B cell (primary cell): ENCODE data around the gene ZBTB46. TPM values are rescaled to one million over a fixed set of nuclear protein-coding genes. Genes with fewer than 3 reads are reported as not detected.

Source experiments
- ATAC-seq: fragments of 200-7000 bp; cut with Tn5 transposase; one replicate; pipeline ENCODE4 v1.10.0; 2021; ENCODE audit warnings: low read depth, mild to moderate bottlenecking, moderate number of reproducible peaks, moderate library complexity
- CTCF ChIA-PET: fragments of 350-600 bp; sonication (Branson Sonifier 250); formaldehyde crosslinking; loops from one replicate; lab custom pipeline; 2021; ENCODE audit warnings: antibody characterized with exemption, inconsistent platforms; lab: Charles Lee
- POLR2A ChIA-PET: fragments of 350-600 bp; sonication (Branson Sonifier 250); formaldehyde crosslinking; loops from one replicate; lab custom pipeline; 2021; ENCODE audit warnings: antibody characterized with exemption; lab: Charles Lee
- DNase-seq: peaks from one replicate; pipeline ENCODE4 v3.0.0; 2013
- H2AFZ ChIP-seq: 2 replicates; pipeline ENCODE4 v1.6.1; 2012; ENCODE audit warnings: mild to moderate bottlenecking, low read depth, low read length; ENCODE audit not compliant: insufficient read depth, poor library complexity, severe bottlenecking
- H3K27ac ChIP-seq, 2 donors: 1 replicate in 1 of 2; 2 replicates in 1 of 2; pipeline ENCODE4 v1.5.1; 2012 to 2013; ENCODE audit warnings: low read length in 2 of 2, mild to moderate bottlenecking in 2 of 2, moderate library complexity in 1 of 2
- H3K27me3 ChIP-seq, 4 experiments: fragments of 200-600 bp in 1 of 4; sonication (generic) in 1 of 4; replicated peaks in 1 of 4; 1 replicate in 2 of 4; 2 replicates in 2 of 4; pipeline versions ENCODE4 v1.6.1 to v1.7.0; 2013 to 2016; ENCODE audit warnings: low read length in 3 of 4, mild to moderate bottlenecking in 2 of 4, mixed read lengths in 1 of 4, moderate library complexity in 1 of 4; ENCODE audit not compliant: insufficient read depth in 4 of 4, control insufficient read depth in 3 of 4; ENCODE audit errors: control extremely low read depth in 1 of 4
- H3K36me3 ChIP-seq, 2 experiments: replicated peaks in 1 of 2; 1 replicate in 1 of 2; 2 replicates in 1 of 2; pipeline versions ENCODE4 v1.6.1 to v1.7.1; 2013; ENCODE audit warnings: low read length in 1 of 2; ENCODE audit not compliant: insufficient read depth in 2 of 2, control insufficient read depth in 1 of 2; ENCODE audit errors: control extremely low read depth in 1 of 2, extremely low read depth in 1 of 2
- H3K4me1 ChIP-seq, 2 donors: fragments of 200-600 bp in 1 of 2; sonication (generic) in 1 of 2; 1 replicate in 1 of 2; 2 replicates in 1 of 2; pipeline versions ENCODE4 v1.5.1 to v1.6.1; 2013 to 2017; ENCODE audit warnings: low read length in 2 of 2; ENCODE audit not compliant: control insufficient read depth in 2 of 2, insufficient read depth in 2 of 2
- H3K4me2 ChIP-seq: replicated peaks from 2 replicates; pipeline ENCODE3; 2012; ENCODE audit warnings: mild to moderate bottlenecking, low read depth, low read length; ENCODE audit not compliant: poor library complexity, severe bottlenecking
- H3K4me3 ChIP-seq, 5 experiments: fragments of 200-600 bp in 1 of 5; sonication (generic) in 1 of 5; 1 replicate in 3 of 5; 2 replicates in 2 of 5; pipeline versions ENCODE4 v1.5.1 to v1.7.0; 2011 to 2016; ENCODE audit warnings: low read length in 4 of 5, mild to moderate bottlenecking in 4 of 5, low read depth in 2 of 5, control low read depth in 1 of 5, moderate library complexity in 1 of 5; ENCODE audit not compliant: insufficient read depth in 1 of 5; ENCODE audit errors: control extremely low read depth in 1 of 5, extremely low read depth in 1 of 5
- H3K79me2 ChIP-seq: fragments of 200-600 bp; sonication (generic); one replicate; pipeline ENCODE4 v1.6.0; 2016; ENCODE audit warnings: low read length; ENCODE audit not compliant: control insufficient read depth, insufficient read depth
- H3K9ac ChIP-seq: fragments of 200-600 bp; sonication (generic); 2 replicates; pipeline ENCODE4 v1.6.1; 2017; ENCODE audit warnings: mild to moderate bottlenecking, low read length, moderate library complexity
- H3K9me3 ChIP-seq, 3 donors: one replicate each; pipeline versions ENCODE4 v1.6.1 to v1.7.1; 2013; ENCODE audit warnings: low read length in 2 of 3; ENCODE audit not compliant: control insufficient read depth in 2 of 3, insufficient read depth in 1 of 3; ENCODE audit errors: control extremely low read depth in 1 of 3
- H4K20me1 ChIP-seq: 2 replicates; pipeline ENCODE4 v1.6.0; 2012; ENCODE audit warnings: mild to moderate bottlenecking, low read length; ENCODE audit not compliant: insufficient read depth, control insufficient read depth, poor library complexity, severe bottlenecking
- H3K27ac Mint-ChIP-seq: one replicate; pipeline ENCODE4 v1.8.0; 2021; ENCODE audit warnings: mixed read lengths
- H3K27me3 Mint-ChIP-seq: one replicate; pipeline ENCODE4 v1.8.0; 2021; ENCODE audit warnings: mixed read lengths
- H3K4me1 Mint-ChIP-seq: one replicate; pipeline ENCODE4 v1.8.0; 2021; ENCODE audit warnings: mixed read lengths
- H3K4me3 Mint-ChIP-seq: one replicate; pipeline ENCODE4 v1.8.0; 2021; ENCODE audit warnings: mixed read lengths
- H3K9me3 Mint-ChIP-seq: one replicate; pipeline ENCODE4 v1.8.0; 2022; ENCODE audit warnings: mixed read lengths; ENCODE audit not compliant: insufficient read depth
- CTCF ChIP-seq: fragments of 200-600 bp; IDR thresholded peaks from one replicate; pipeline ENCODE4 v1.8.0; 2022; ENCODE audit warnings: antibody characterized with exemption, mild to moderate bottlenecking
- EZH2 ChIP-seq: IDR thresholded peaks from 2 replicates; pipeline ENCODE4 v1.6.1; 2012; ENCODE audit warnings: borderline replicate concordance, low read depth, mild to moderate bottlenecking, moderate library complexity, low read length; ENCODE audit not compliant: insufficient read depth, poor library complexity, severe bottlenecking
- WGBS: methylation state at CpG from one replicate; pipeline ENCODE4 v1.1.5; 2013; ENCODE audit warnings: missing lambda C conversion rate; ENCODE audit not compliant: insufficient coverage; 5-methylcytosine and 5-hydroxymethylcytosine counted together
- intact Hi-C: fragments of 100-400 bp; cut with micrococcal nuclease; formaldehyde crosslinking; loops from one replicate; pipeline ENCODE4 v1.10.0; 2022
- polyA plus RNA-seq: library from polyadenylated mRNA; depleted of rRNA; stranded (reverse); fragments of >200 nt; gene quantifications from 2 replicates; pipeline ENCODE4 v1.2.3, GENCODE V29; 2012
- total RNA-seq, 2 donors: library from RNA; stranded (reverse); fragments of 120-200 nt in 1 of 2; gene quantifications; 1 replicate in 1 of 2; 2 replicates in 1 of 2; pipeline versions ENCODE4 v1.2.3 to v1.2.4, GENCODE V29; 2013 to 2022

The ZBTB46 gene
- total and polyA plus RNA-seq, 2 donors (not counting 1 experiment from before 2014, with no cell fraction given): 0.16 to 0.64 TPM

- ChIA-PET POLR2A (interaction anchor here (0.7 kb wide), 2 partner anchors 83 to 329 kb away, joined by 4 to 5 read pairs; no protein-coding TSS in a partner anchor), CTCF (no interaction called here)
- H3K27me3 ChIP-seq: no peaks in the 10 kb centered on the region
- ATAC-seq (no peak), DNase-seq (no peak)
- no peak overlapping the region for H3K27ac Mint-ChIP-seq
- H4K20me1 ChIP-seq: peaks cover 66% of the 10 kb centered on the region
- peaks cover 88% of the 10 kb centered on the region for H3K79me2 ChIP-seq
- no peak overlapping the region for H3K4me3 ChIP-seq
- WGBS: 96% methylated on average over 11 of the region's 12 CpGs
- H3K4me1 ChIP-seq: peaks cover 18 to 24% of the 10 kb centered on the region in 2 donors
- TF ChIP-seq EZH2: no peak
- no peak for TF ChIP-seq CTCF
- intact Hi-C loops: no loop called here
- H3K9me3 ChIP-seq: peaks cover 1 to 20% (median 7%) of the 10 kb centered on the region in 3 donors
- no peak overlapping the region for H2AFZ ChIP-seq
- H3K4me1 Mint-ChIP-seq: peaks cover 37% of the 10 kb centered on the region
- H3K4me3 Mint-ChIP-seq: no peak overlapping the region
- H3K36me3 ChIP-seq: peaks cover 2 to 39% of the 10 kb centered on the region in 2 experiments
- H3K27me3 Mint-ChIP-seq: no peaks in the 10 kb centered on the region
- H3K27ac ChIP-seq: no peak overlapping the region
- no peak overlapping the region for H3K9ac ChIP-seq
- no peak overlapping the region for H3K4me2 ChIP-seq
- peaks cover 2% of the 10 kb centered on the region for H3K9me3 Mint-ChIP-seq
Measured at GRCh38 chr20:63711085-63711645, 119.9 kb downstream of the ZBTB46 start.

GRCh38 chr20:63709149-63709527, 121.9 kb downstream of the ZBTB46 start:
- Histone ChIP-seq H2AFZ (no peak overlapping the region), H3K36me3 (peaks cover 2 to 45% of the 10 kb centered on the region in 2 experiments), H3K9me3 (peaks cover 0 to 2% (median 0%) of the 10 kb centered on the region in 3 donors), H4K20me1 (peaks cover 72% of the 10 kb centered on the region), H3K79me2 (peaks cover 89% of the 10 kb centered on the region), H3K27me3 (no peaks in the 10 kb centered on the region), H3K4me3 (no peak overlapping the region), H3K27ac (peak overlapping the region in 1 of 2 donors; percentile 85), H3K4me1 (peaks cover 21 to 28% of the 10 kb centered on the region in 2 donors), H3K4me2 (peak overlapping the region; percentile 94), H3K9ac (no peak overlapping the region)
- ATAC-seq (no peak), DNase-seq (peak; percentile 10)
- Mint-ChIP-seq H3K4me3 (peak overlapping the region; percentile 76), H3K27me3 (no peaks in the 10 kb centered on the region), H3K27ac (peak overlapping the region; percentile 56), H3K4me1 (peaks cover 38% of the 10 kb centered on the region), H3K9me3 (no peaks in the 10 kb centered on the region)
- TF ChIP-seq EZH2: no peak
- no peak for TF ChIP-seq CTCF
- 94% methylated on average over 12 of the region's 17 CpGs for WGBS
- CTCF ChIA-PET: interaction anchor here (2.6 kb wide), 1 partner anchor 67 kb away, joined by 7 read pairs; no protein-coding TSS in a partner anchor
- intact Hi-C loops: loop anchor here (5.0 kb wide), 1 partner anchor 353 kb away; the partner anchor contains the start of gene TCEA2
- POLR2A ChIA-PET: interaction anchor here (1.1 kb wide), 1 partner anchor 29 kb away, joined by 3 read pairs; no protein-coding TSS in a partner anchor
